ENCODE data around the gene SPAAR.

- TF ChIP-seq CTCF (IDR thresholded peaks at IDR 0.05) (no peak), POLR2A (IDR thresholded peaks at IDR 0.05) (no peak)
These were observed 42.4 kb downstream of the SPAAR start for GRCh38 chr9:35951736-35952135.
